GM19324 (cell line): ENCODE data around the gene FOXO3.

Source experiments
- ATAC-seq: cut with Tn5 transposase; IDR thresholded peaks from one replicate; pipeline ENCODE4 v1.9.1; 2021; ENCODE audit warnings: mild to moderate bottlenecking, moderate library complexity; ENCODE audit not compliant: unreplicated experiment, low FRiP score

FOXO3 gene

GRCh38 chr6:108622641-108623298, 62.1 kb downstream of the FOXO3 start:
- no peak for ATAC-seq

GRCh38 chr6:108623995-108624394, 63.3 kb downstream of the FOXO3 start:
- ATAC-seq, result no peak

GRCh38 chr6:108625581-108625980, 64.9 kb downstream of the FOXO3 start:
- ATAC-seq, result no peak

GRCh38 chr6:108626777-108627176, 66.1 kb downstream of the FOXO3 start:
- ATAC-seq, result no peak

GRCh38 chr6:108627692-108628550, 67.2 kb downstream of the FOXO3 start:
- no peak for ATAC-seq

- no peak for ATAC-seq
These were observed 69.5 kb downstream of the FOXO3 start for GRCh38 chr6:108630050-108630714.

GRCh38 chr6:108632441-108632840, 71.7 kb downstream of the FOXO3 start:
- no peak for ATAC-seq

DNA sequence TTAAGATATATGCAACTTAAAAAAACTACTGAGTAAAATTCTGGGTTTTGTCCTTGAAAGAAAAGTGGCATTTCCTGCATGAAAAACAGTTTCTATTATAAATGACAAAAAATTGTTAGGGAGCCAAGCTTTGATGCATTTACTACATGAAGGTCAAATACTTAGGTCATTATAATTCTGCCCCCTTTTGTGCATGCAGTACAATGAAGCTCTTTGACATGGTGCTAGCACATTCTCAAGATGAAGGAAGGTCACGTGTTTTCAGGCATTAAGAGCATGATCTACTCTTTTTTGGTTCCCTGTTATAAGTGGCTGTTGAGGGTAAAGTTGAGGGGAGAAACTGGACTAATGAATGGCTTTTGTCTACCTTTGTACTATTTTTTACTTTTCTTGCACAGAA, 72.7 kb downstream of the FOXO3 start:
- ATAC-seq, result no peak

DNA sequence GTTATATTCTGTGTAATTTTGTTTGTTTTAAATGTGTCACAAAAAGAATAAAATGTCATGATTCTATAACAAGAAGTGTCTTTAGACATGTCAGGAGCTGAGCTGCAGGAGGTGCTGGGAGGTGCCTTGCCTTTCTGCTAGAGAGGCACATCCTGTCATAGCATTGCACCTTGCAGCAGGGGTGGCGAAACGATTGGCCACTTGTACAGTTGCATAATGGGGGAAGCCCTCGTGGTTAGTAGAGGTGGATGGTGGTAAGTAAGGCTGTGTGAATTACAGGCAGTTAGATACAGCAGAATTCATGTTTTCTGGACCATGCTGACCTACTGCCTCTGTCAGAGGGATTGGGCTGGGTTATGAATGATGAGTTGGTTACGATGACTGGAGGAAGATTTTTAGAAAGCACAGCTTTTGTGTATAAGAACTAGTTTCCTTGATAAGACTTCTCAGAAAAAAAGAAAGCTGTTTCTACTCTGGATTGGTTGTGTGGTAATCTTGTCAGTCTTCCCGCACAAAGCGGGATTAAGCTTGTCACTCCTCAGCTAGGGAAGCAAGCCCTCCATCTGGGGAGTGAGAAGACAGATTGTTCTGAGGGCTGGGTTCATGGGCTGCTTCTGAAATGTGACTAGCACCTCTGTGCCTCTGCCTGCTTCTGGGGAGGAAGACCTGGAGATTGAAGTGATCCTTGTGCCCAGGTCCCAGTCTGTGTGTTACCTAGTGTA, 74.9 kb downstream of the FOXO3 start:
- ATAC-seq, result no peak

- ATAC-seq, result no peak
These were observed 77.2 kb downstream of the FOXO3 start for GRCh38 chr6:108637963-108638362.

- ATAC-seq, result no peak
These were observed 78.3 kb downstream of the FOXO3 start for GRCh38 chr6:108638993-108639392.

DNA sequence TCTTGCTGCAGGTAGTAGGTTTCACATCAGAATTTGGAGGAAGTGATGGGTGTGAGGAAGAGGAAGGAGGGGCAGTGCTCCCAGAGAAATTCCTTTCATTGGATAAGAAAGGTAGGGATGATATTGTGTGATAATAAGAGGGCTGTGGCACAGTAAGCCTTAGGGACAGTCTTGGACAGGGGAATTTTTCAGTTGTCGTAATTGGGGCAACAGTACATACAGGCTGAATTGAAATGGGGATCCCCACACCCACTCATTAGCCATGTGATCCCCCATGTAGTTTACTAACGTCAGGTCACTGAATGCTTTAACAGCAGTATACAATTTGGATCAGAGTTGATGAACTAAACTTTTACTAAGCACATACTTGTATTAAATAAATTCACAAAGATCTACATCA, 79.4 kb downstream of the FOXO3 start:
- no peak for ATAC-seq

DNA sequence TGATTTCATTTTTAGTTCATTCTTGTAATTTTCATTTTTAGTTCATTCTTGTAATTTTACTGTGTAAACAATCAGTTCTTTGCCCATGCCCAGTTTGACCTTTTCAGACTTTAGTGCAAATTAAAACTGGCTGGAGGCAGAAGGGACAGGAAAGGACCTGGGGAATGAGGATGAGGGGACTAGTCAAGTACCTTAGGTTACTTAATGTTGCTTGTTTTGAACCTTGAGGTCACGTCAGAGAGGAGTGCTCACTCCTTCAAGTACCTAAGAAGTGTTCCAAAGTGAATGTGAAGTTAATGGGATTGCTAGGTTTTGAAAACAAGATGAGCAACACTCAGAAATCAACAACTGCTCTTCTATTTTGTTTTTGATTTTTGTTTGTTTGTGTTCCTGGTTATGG, 82.5 kb downstream of the FOXO3 start:
- no peak for ATAC-seq

GRCh38 chr6:108644252-108644651, 83.5 kb downstream of the FOXO3 start:
- ATAC-seq, result no peak

- ATAC-seq, result no peak
These were observed 87.5 kb downstream of the FOXO3 start for GRCh38 chr6:108648191-108648590.

DNA sequence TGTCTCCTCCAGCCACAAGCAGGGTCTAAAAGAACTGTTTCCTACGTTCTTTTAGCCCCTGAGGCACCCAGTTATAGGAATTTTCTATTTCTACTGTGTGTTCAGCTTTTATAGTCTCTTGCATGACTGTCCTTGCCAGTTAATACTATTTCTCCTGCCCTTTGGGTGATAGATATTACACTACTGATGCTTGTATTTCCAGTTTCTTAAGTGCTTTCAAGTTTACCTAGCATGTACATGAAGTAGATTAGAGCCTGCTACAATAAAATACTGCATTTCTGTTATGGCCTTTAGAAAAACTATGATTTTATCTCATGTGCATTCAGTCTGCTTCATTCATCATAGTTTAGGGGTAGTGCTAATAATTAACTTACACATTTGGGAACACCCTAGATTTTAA, 89.6 kb downstream of the FOXO3 start:
- no peak for ATAC-seq

DNA sequence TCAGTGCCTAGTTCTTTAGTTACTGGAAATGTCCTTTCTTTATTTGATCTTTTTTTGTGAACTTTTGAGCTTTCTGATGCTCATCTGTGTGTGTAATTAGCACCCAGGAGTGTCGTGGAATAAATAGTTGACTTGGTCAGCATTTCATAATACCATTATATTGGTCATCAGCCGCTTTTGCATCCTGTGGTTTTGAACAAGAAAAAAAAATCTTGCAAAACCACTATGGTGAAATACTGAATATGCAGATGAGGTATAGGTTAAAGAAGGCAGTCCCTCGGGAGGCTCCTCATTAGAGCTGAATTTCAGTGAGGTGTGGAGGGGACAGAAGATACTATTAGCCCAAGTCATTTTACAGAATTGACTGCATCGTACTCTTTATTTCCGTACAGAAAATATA, 90.1 kb downstream of the FOXO3 start:
- no peak for ATAC-seq

GRCh38 chr6:108651340-108652227, 90.9 kb downstream of the FOXO3 start:
- ATAC-seq, result no peak

GRCh38 chr6:108652375-108652774, 91.7 kb downstream of the FOXO3 start:
- no peak for ATAC-seq

DNA sequence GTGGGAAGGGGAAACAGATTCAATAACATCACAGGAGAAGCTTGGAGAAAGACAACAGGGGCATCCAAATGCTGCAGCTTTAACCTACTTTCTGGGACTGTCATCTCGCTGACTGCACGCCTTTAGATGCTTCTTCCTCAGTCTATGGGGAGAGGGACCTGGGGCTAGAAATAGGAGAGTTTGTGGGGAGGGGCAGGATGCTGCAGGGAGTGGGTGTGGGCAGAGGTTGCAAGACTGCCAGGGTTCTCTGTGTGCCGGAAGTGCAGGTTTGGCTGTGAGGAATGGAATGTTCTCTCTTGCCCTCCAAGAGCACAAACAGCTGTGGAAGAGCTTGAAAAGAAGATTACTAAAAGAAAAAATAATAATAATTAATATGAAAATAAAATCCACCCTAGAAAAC, 93.2 kb downstream of the FOXO3 start:
- no peak for ATAC-seq
